ENCODE data around the gene R3HDM2.
A peak's percentile ranks its signal among the peaks of the same experiment; 100 is the strongest.
"Not testable (repeated sequence)": the region's sequence is repeated elsewhere in the genome, so short reads cannot be mapped to it uniquely, and the experiment has no call there.

Gene R3HDM2

DNA sequence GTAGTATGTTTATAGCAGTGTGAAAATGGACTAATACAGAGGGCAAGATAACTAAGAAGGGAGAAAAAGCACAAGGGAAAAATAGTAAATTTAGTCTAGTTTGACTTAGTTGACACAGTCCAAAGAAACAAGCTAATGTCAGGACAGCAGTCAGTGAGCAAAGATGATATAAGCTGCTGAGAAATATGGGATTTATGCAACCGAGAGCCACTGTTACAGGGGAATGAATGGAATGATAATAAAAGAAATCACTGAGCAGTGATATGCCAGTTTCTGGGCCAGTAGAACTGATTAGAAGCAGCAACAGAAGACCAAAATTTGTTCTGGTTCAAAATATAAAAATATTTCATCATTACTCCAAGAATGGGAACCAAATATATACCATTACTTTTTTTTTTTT lies 60.1 kb downstream of the R3HDM2 start:
- DNase-seq, result no peak

DNA sequence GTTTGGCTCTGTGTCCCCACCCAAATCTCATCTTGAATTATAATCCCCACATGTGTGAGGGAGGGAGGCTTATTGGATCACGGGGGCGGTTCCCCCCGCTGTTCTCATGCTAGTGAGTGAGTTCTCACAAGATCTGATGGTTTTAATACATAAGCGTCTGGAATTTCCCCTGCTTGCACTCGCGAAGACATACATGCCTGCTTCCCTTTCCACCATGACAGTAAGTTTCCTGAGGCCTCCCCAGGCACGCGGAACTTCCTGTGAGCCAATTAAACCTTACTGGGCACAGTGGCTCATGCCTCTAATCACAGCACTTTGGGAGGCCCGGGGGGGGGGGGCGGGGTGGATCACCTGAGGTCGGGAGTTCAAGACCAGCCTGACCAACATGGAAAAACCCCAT lies 60.8 kb downstream of the R3HDM2 start:
- no peak for DNase-seq

DNA sequence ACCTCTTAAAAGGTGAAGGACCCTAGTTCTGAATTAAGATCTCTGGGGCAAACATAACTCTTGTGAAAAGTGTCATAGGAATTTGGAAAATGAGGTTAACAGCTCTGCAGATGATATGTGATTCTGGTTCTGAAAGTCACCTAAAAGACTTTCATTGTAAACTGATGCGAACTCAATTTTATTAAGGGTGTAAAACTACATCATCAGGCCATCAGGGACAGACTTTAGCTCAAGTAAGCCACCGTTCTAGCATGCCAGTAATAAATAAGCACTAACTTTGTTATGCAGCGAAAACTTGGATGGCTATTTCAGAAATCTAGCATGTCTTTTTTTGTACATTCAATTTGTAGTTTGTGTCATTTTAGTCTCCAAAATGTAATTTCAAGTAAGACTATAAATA lies 61.6 kb downstream of the R3HDM2 start:
- DNase-seq, result no peak

DNA sequence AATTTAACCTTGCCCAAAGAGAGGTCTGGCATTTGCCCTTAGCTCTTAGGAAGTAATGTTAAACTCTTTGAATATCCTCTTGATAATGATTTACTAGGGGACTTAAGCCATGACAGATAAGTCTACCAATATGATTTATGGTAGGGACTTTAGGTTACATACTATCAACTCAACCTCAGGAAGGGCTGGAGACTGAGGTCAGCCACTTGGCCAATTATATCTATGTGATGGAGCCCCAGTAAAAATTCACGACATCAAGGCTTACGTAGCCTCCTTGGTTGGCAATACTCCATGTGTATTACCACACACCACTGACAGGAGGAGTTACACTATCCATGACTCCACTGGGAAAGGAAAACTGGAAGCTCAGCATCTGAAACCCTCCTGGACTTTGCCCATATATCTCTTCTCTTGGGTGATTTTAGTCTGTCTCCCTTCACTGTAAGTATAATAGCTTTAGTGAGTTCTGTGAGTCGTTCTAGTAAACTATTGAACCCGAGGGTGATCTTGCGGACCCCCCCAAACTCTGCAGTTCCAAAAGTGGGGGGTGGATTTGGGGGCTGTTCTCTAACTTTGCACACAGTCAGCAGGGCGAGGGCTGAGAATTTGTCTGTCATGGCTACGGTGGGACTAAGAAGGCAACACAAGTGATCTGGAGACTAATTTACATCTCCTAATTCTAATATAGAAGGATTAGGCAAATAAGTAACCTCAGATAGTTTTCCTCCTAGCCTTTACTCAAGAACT lies 62.3 kb downstream of the R3HDM2 start:
- DNase-seq, result no peak

DNA sequence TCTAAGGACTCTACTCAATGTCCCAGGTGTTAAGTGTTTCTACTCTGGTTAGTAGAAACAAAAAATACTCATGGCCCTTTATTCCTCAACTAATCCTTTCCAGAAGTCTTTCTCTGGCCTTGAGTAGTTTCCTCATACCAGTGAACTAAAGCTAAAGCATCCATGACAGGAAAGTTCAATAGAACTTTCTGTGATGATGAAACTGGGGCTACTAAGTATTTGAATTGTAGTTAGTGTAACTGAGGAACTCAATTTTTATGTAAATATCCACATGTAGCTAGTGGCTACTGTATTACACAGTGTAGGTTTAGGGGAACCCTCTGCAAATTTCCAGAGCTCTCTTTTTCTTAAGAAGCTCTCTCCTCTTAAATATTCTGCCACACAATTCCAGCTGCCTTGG lies 63.7 kb downstream of the R3HDM2 start:
- no peak for DNase-seq

DNA sequence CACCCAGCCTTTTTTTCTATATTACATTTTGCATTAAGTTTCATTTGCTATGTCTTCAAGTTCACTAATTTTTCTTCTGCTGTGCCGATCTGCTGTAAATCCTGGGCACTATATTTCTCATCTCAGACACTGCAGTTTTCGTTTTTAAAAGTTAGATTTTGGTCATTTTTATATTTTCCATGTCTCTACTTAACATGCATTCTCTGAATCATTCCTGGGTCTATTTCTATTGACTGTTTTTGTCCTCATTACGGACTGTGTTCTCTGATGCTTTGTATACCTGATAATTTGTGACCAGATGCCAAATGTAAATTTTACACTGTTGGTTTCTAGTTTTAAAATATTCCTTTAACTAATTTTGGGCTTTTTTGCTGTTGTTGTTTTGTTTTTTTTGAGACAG lies 64.5 kb downstream of the R3HDM2 start:
- no peak for DNase-seq

DNA sequence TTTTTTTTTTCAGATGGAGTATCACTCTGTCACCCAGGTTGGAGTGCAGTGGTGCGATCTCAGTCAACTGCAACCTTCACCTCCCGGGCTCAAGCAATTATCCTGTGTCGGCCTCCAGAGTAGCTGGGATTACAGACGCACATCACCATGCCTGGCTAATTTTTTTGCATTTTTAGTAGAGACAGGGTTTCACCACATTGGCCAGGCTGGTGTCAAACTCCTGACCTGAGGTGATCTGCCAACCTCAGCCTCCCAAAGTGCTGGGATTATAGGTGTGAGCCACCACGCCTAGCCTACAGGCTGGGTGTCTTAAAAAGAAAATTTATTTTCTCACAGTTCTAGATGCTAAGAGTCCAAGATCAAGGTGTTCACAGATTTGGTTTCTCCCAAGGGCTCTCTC lies 66.7 kb downstream of the R3HDM2 start:
- DNase-seq, result not testable (repeated sequence)

DNA sequence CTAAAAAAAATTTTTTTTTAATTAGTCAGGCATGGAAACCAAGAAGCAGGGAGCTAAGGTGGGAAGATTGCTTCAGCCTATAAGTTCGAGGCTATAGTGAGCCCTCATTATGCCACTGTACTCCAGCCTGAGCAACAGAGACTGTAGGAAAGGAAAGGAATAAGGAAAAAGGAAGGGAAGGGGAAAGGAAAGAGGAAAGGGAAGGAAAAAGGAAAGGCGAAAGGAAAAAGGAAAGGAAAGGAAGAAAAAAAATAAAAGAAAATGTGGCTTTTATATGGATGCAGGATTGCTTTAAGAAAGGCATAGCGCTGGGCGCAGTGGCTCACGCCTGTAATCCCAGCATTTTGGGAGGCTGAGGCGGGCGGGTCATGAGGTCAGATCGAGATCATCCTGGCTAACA lies 70.4 kb downstream of the R3HDM2 start:
- DNase-seq, result no peak

DNA sequence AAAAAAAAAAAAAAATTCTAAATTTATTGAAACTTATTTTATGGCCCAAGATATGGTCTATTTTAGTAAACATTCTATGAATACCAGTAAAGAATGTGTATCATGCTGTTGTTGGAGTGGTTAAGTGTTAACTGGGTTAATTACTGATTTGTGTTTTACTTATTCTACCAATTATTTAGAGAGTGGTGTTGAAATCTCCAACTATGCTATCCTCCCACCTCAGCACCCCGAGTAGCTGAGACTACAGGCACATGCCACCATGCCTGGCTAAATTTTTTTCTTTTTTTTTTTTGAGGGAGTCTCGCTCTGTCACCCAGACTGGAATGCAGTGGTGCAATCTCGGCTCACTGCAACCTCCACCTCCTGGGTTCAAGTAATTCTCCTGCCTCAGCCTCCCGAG lies 72.2 kb downstream of the R3HDM2 start:
- DNase-seq, result no peak

DNA sequence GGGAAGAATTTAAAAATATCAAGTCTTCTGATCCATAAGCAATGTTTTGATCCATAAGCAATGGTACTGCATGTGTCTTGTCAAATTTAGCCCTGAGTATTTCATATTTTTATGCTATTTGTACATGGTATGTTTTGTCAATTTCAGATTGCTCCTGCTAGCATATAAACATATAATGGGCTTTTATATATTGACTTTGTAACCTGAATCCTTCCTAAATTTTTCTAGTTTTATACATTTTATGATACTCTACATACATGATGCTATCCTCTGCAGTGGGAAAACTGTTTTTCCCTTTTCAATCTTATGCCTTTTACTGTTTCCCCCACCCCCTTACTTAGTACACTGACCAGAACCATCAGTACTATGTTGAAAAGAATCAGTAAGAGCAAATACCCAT lies 75.1 kb downstream of the R3HDM2 start:
- no peak for DNase-seq

DNA sequence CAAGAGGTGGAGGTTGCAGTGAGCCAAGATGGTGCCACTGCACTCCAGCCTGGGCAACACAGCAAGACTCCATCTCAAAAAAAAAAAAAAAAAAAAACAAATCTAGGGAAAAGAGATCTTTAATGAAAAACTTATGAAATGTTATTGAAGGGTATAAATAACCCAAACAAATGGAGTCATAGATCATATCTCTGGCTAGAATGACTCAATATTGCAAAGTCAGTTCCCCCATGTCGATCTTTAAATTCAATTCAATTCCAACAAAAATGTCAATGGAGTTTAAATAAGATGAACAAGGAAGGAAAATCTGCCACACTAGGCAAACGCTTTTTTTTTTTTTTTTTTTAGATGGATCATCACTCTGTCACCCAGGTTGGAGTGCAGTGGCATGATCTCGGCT lies 78.7 kb downstream of the R3HDM2 start:
- DNase-seq, result no peak

DNA sequence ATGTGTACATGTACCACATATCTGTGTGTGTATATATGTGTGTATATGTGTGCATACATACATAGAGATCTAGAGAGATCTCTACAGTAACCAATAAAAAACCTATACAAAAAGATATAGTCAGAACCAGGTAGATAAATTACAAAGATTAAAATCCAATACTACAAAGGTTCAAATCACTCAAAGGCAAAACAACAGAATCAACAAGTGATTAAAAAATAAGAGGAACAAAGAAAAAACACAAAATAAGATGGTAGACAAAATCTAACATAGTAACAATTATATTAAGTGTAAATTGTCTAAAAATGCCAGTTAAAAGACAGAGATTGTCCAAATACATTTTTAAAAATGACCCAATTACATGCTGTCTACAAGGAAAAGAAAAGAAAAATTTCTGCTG lies 83.6 kb downstream of the R3HDM2 start:
- DNase-seq, result no peak

DNA sequence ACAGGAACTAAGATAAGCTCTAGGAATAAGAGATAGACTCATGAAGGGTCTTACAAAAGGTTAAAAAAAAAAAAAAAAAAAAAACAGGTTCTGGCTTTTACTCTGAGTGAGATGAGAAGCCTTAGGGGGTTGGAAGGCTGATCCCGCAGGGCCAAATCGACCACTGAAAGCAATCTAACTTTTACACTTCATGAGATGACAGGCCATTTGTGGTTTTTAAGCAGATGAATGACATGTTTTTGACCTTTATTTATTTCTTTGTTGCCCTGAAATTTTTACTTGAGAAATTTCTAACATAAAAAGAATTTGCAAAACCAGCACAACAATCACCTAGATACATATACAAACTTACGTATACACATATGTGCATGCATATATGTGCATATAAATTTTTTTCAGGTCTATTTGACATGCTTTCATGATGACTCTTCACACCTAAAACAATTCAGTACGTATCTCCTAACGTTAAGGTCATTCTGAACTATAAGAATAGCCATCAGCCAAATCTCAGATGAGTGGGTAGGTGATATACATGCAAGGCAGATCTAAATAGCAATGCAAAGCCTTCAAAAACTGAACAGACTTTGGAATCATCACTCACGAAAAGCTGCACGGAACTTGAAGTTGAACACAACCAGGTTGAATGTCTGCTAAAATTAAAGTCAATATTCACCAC lies 87.0 kb downstream of the R3HDM2 start:
- no peak for DNase-seq

DNA sequence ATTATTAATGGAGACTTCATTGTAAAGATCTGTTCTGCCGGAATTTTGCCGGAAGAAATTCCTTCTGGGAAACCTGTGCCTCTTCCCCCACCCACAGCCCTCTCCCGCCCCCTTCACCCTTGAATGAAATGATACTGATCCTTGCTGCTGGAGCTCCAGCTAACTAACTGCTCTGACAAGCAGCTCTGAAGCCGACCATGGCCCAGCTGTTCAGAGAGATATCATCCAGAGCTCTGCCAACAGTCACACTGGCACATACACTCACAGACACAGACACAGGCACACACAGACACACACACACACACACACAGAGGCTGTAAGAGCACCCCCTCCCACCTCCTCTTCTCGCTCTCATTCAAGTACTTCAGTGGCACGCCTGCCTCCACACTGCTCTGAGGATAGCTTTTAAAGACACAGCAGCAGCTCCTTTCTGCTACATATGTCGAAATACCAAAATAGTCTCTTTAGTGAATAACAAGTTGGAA lies 88.6 kb downstream of the R3HDM2 start:
- peak in 1 of 2 experiments; percentile 31 for DNase-seq

DNA sequence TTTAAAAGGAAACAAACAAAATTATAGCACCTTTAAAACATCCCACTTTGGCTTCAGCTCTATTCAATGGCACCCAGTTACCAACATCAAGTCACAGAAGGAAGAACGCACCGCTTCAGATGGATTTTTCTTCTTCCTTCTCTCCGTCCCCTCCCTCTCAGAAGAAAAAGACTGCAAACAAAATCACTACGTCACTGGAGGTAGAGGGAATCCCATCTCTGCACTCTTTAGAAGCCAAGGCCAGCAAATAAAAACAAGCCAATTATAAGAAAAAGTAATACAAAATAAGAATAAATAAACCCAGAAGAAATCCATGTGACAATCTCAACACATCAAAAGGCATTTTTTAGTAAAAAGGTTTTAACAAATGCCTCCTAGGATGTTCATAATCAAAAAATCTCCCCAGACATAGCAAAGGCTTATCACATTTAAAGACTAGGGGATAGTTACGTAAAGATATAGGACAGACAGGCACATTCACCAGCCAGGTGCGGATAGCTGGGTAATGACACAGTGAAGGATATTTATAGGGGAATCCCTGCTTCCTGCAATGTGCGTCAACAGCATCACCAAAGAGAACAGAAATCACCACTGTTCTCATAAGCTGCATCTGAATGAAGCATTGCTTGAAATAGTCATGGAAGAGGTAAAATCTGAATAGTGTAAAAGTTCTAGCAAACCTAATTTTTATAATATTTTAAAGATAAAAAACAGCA lies 89.4 kb downstream of the R3HDM2 start:
- no peak for DNase-seq

DNA sequence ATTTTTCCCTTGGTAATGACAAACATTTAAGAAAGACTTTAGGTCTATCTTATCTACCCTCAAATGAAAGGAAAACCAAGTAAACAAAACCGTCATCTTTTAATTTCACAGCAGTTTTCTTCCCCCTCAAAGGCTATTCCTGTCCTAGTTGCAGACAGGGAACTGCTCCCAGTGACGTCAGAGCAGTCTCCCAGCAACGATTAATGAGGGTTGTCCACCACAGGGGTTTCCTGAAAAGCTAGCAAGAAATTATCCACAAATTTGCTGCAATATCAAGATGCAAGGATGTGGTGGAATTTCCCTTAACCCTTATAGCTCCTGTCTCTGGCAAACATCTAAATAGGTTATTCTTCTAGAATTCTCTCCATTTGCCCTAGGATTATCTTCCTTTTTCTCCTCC lies 90.7 kb downstream of the R3HDM2 start:
- no peak for DNase-seq

DNA sequence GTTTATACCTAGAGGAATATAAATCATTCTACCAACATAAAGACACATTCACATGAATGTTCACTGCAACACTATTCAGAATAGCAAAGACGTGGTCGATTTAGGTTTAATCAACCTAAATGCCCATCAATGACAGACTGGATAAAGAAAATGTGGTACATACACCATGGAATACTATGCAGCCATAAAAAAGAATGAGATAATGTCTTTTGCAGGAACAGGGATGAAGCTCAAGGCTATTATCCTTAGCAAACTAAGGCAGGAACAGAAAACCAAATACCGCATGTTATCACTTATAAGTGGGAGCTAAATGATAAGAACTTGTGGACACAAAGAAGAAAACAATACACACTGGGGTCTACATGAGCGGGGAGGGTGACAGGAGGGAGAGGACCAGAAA lies 94.5 kb downstream of the R3HDM2 start:
- DNase-seq, result not testable (repeated sequence)

DNA sequence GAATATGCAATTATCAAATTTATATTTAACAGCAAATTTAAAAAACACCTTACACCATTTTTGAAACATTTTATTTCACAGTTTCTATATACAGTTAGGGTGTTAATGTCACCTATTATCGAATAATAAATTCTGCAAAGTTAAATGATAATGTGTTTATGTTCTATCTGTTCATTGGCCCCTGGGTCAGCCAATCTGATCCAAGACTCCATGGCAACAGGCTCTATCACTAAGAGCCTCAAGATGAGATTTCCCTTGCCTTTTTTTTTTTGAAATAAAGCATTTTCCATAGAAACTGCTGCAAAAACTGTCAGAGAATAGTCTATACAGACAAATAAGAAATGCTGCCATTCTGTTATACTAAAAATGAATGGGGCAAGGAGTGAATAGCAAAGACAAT lies 96.6 kb downstream of the R3HDM2 start:
- DNase-seq, result no peak

DNA sequence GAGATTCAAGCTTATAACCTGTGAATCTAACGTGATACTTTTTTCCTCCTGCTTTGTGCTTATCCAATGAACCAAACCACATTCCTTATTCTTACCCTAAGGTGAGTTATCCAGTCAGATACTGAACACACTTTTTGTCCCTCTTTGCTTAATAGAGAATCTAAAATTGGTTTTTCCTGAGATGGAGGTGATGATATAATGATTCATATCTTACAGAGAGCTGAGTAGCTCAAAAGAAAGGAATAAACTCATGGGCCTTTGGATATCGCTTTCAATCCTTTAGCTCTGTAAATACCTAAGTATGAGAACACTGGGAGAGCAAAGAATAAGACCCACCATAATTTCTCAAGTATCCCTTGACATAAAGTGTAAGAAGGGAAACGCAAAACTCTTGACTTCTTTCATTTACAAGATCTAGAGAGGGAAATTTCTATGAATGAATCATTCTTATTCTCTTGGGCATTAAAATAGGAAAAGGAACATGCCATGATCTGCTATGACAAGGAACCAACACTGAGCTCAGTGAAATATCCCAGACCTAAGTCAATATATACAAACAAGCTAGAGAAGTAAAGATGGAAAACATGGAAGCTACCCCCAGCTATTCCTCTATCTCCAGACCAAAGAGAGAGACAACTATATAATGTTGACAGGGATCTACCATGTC lies 98.1 kb downstream of the R3HDM2 start:
- DNase-seq, result no peak

DNA sequence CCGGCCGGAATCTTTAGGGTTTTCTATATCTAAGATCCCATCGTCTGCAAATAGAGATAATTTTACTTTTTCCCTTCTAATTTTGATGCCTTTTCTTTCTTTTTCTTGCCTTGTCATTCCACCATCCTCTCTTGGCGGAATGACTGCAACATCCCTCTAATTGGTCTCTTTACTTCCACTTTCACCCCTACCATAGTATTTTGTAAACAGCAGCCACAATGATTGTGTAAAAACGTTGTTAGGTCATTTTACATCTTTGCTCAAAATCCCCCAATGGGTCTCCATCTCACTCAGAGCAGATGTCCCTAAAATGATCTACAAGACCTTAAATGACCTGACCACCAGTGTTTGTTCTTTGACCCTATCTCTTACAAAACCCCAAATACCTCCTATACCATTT lies 99.9 kb downstream of the R3HDM2 start:
- no peak for DNase-seq

DNA sequence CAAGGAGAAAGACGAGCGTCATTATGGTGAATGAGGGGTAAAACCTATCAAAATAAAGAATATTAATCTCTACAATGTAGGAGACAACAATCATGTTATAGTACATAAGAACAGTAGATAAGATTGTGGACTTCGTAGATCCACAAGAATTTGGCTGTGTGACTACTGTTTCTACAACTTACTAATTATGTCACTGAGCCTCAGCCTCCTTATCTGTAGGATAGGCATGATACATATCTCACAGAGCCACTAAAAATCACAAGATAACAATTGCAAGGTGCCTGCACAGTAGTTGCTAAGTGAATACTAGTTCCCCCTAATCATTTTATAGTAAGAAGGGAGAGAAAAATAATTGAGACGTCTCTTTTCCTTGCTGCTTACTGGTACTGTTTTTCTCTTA lies 101.6 kb downstream of the R3HDM2 start:
- no peak for DNase-seq

DNA sequence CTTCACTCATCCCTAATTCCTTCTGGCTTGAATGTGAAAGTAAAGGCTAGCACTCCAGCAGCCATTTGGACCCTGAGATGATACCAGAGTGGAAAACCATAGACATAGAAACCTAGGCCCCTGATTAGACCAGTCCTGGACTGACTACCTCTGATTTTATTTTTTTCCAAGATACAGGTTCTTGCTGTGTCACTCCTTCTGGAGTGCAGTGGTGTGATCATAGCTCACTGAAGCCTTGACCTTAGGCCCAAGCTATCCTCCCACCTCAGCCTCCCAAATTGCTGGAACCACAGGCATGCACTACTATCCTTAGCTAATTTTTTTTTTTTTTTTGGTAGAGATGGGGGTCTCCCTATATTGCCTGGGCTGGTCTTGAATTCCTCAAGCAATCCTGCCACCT lies 105.4 kb downstream of the R3HDM2 start:
- DNase-seq, result no peak

DNA sequence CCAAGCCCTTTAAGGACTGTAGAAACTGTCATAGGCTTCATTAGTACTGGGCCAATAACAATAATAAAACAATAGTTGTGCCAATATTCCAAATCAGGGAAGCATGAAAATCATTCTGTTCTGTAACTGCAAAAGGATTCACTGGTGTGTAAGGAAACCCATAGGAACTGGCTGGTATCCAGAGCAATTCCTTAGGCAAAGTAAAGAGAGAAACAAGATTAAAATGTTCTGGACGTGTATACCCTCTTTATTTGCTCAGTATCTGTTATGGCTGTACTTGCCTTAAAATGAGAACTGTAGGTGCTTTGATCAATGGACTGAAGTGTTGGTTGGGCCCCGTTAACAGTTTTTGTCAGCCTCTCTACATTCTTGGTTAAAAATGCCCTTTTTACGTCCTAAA lies 107.4 kb downstream of the R3HDM2 start:
- DNase-seq, result no peak

DNA sequence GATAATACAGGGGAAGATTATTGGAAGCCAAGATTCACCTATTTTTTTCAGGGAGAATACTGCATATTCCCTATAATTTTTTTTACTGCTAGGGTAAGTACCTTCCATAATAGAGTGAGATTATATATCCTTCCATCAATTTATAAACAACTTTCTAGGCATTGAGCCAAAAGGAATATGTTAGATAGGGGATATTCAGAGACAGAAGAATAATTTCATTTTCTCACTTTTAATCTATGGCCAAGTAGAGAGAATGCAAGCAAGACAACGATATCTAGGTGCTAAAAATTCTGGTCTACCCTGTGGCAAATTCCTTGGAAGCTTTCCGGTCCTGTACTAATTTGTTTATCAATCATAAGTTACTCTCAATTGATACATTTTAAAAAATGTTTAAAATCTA lies 110.2 kb downstream of the R3HDM2 start:
- no peak for DNase-seq
